ENCODE data around the gene FILIP1. TPM values are rescaled to one million over a fixed set of nuclear protein-coding genes. Genes with fewer than 3 reads are reported as not detected.

Gene FILIP1
- total and polyA plus RNA-seq, 2 of the 8 experiments (the other 6 are each of a cell fraction or from before 2014, with no cell fraction given), result 2.4 to 5.7 TPM

GRCh38 chr6:75467966-75468365 is 25.6 kb downstream of the FILIP1 start:
- no peaks in the 10 kb centered on the region for H3K36me3 ChIP-seq (ENCODE audit: control insufficient read depth in 2 of 4, insufficient read depth in 4 of 4, low read length in 3 of 4)
- FAIRE-seq, result peak; percentile 39
- no peak for TF ChIP-seq YY1 (IDR thresholded peaks at IDR 0.05; ENCODE audit: low read depth, low read length)
- TF ChIP-seq SIX5 (IDR thresholded peaks at IDR 0.05; ENCODE audit: low read depth, low read length), result no peak
- TF ChIP-seq SP4 (IDR thresholded peaks at IDR 0.05; ENCODE audit: low read length), result no peak
- TF ChIP-seq CEBPB (IDR thresholded peaks at IDR 0.05; ENCODE audit: low read depth, low read length), result no peak
- TF ChIP-seq ASH2L (IDR thresholded peaks at IDR 0.05; ENCODE audit: low read length), result no peak
- no peak for TF ChIP-seq SP1 (IDR thresholded peaks at IDR 0.05; ENCODE audit: low read depth, low read length)
- no peak for TF ChIP-seq GTF2F1 (IDR thresholded peaks at IDR 0.05; ENCODE audit: borderline replicate concordance, low read depth, low read length)
- TF ChIP-seq KDM5A (IDR thresholded peaks at IDR 0.05; ENCODE audit: low read length), result no peak
- TF ChIP-seq TEAD4 (IDR thresholded peaks at IDR 0.05; ENCODE audit: low read depth, low read length), result no peak
- H4K91ac ChIP-seq (replicated peaks; ENCODE audit: insufficient read length, low read length), result no peak overlapping the region
- ChIA-PET POLR2A (ENCODE audit: partially characterized antibody) (no interaction called here), CTCF (ENCODE audit: partially characterized antibody) (interaction anchor here (1.4 kb wide), 1 partner anchor 8 kb away, joined by 3 read pairs; no protein-coding TSS in a partner anchor)
- H2BK20ac ChIP-seq (ENCODE audit: low read length), result no peak overlapping the region
- H2BK12ac ChIP-seq (ENCODE audit: low read depth, low read length), result no peak overlapping the region
- H4K5ac ChIP-seq (ENCODE audit: insufficient read length, low read depth, low read length), result no peak overlapping the region
- no peaks in the 10 kb centered on the region for H3K79me1 ChIP-seq (ENCODE audit: low read depth, low read length)
- H3K79me2 ChIP-seq (ENCODE audit: control insufficient read depth in 1 of 2, insufficient read depth in 2 of 2, low read length in 2 of 2), result no peaks in the 10 kb centered on the region
- no peak overlapping the region for H3K27ac ChIP-seq (ENCODE audit: low read depth, low read length)
- no peak overlapping the region for H3K23ac ChIP-seq (ENCODE audit: insufficient read length)
- H4K8ac ChIP-seq (ENCODE audit: extremely low read depth, insufficient read depth, low read length), result no peak overlapping the region
- no peak overlapping the region; the same call in 1 of the 2 replicates for H3K18ac ChIP-seq (ENCODE audit: extremely low read depth, low read length)
- H3K27me3 ChIP-seq (replicated peaks in 1 of 4; ENCODE audit: control insufficient read depth in 3 of 4, extremely low read depth in 1 of 4, insufficient read depth in 3 of 4, low read length in 3 of 4), result peaks cover 0 to 1% (median 0%) of the 10 kb centered on the region in 4 experiments; a peak in 1 of 7 replicates
- H4K20me1 ChIP-seq (replicated peaks in 1 of 2; ENCODE audit: control insufficient read depth in 1 of 2, insufficient read depth in 2 of 2, low read length in 2 of 2), result no peaks in the 10 kb centered on the region
- no peak overlapping the region for H2BK5ac ChIP-seq (ENCODE audit: low read depth, low read length)
- H3K9me3 ChIP-seq (ENCODE audit: insufficient read depth in 2 of 2, low read depth in 1 of 2, low read length in 1 of 2), result no peaks in the 10 kb centered on the region
- no peak overlapping the region for H3K14ac ChIP-seq (ENCODE audit: insufficient read length)
- no peak overlapping the region for H3K56ac ChIP-seq (replicated peaks; ENCODE audit: insufficient read length, low read depth, low read length)
- H3K4me3 ChIP-seq (ENCODE audit: extremely low read depth in 1 of 4, insufficient read depth in 2 of 4, low read depth in 3 of 4, low read length in 4 of 4), result no peak overlapping the region
- no peak overlapping the region for H2BK15ac ChIP-seq (ENCODE audit: low read length)
- H3K4ac ChIP-seq (replicated peaks; ENCODE audit: insufficient read length, low read depth, low read length), result no peak overlapping the region
- peak; percentile 19 to 51 for DNase-seq (ENCODE audit: low read depth in 1 of 2, low spot score in 2 of 2)
- H3K4me2 ChIP-seq (ENCODE audit: insufficient read depth in 1 of 2, low read depth in 2 of 2, low read length in 2 of 2), result peak overlapping the region in 1 of 2 experiments; percentile 27; a peak in 1 of 4 replicates
- H2AFZ ChIP-seq (ENCODE audit: low read length), result peak overlapping the region; percentile 86
- 53% methylated on average over 3 of the region's 3 CpGs; no CpG with 5 or more reads in 1 of the 2 experiments for WGBS, 2 experiments (ENCODE audit: extremely low coverage in 1 of 2, insufficient coverage in 1 of 2, insufficient read length in 1 of 2, insufficient replicate concordance in 2 of 2, low coverage in 1 of 2, low lambda C conversion rate in 2 of 2, missing lambda C conversion rate in 1 of 2)
- no peaks in the 10 kb centered on the region; the same call in 1 of the 2 replicates for H3K23me2 ChIP-seq (ENCODE audit: low read depth, low read length)
- H2BK120ac ChIP-seq (replicated peaks; ENCODE audit: low read depth, low read length), result no peak overlapping the region
- peaks cover 0 to 8% (median 0%) of the 10 kb centered on the region in 4 experiments; a peak in 2 of 7 replicates for H3K4me1 ChIP-seq (replicated peaks in 1 of 4; ENCODE audit: control insufficient read depth in 3 of 4, insufficient read depth in 4 of 4, low read length in 3 of 4)
- H2AK5ac ChIP-seq (ENCODE audit: low read depth, low read length), result no peak overlapping the region
- no peak overlapping the region for H3K9ac ChIP-seq (replicated peaks in 1 of 4; ENCODE audit: extremely low read depth in 1 of 4, low read depth in 3 of 4, low read length in 3 of 4)

Data from H1 (cell line).